ENCODE results near the gene PHOX2A. TPM values are rescaled to one million over a fixed set of nuclear protein-coding genes. Genes with fewer than 3 reads are reported as not detected.

The PHOX2A gene
- total and polyA plus RNA-seq, 2 donors = 0.90 to 1.1 TPM

DNA sequence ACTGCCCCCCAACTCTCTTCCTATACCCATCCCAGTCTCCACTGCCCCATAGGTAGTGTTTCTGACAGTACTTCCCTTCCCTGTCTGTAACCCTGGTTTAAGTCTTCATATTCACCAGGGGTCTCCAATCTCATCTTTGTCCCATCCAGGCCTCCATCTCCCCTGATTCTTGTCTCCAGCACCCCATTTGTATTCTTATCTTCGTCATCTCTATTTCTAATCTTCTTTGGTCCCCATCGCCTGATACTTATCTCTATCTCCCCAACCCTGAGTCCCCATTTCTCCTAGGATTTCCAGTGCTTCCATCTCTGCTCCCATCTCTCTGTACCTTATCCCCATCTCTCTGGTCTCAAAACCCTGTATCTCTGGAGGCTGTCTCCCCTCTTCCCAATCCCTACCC lies 1.8 kb downstream of the PHOX2A start:
- Histone ChIP-seq H3K27ac (ENCODE audit: low read depth) (no peak overlapping the region), H3K36me3 (ENCODE audit: insufficient read depth) (peaks cover under 1% of the 10 kb centered on the region), H3K4me1 (ENCODE audit: insufficient read depth) (peaks cover 2% of the 10 kb centered on the region), H3K4me3 (ENCODE audit: low read depth, low read length) (no peak overlapping the region)
- DNase-seq (ENCODE audit: extremely low spot score) = no peak
- 96% methylated on average over 2 of the region's 2 CpGs for WGBS

DNA sequence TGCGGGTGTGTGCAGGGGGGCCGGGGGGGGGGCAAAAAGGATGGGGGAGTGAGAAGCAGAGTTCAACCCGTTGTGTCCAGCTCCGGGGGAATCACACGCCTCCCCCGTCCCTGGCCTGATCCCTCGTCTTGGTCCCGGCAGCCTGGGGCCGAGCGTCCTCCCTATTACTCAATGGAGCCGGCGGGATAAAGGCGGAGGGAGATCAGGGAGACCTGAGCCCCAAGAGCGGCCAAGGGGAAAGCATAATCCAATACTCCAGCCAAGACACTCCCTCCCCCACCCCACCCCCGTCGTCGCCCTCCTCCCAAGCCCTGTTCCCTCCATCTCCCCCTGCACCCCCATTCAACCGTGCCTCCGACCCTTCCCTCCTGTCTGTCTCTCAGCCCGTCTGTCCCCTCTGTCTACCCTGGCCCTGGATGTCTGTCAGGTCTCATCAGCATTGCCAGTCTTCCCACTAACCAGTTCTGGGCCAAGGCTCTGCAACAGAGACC lies 2.6 kb downstream of the PHOX2A start:
- Histone ChIP-seq H3K4me1 (ENCODE audit: insufficient read depth) (peaks cover 2% of the 10 kb centered on the region), H3K4me3 (ENCODE audit: low read depth, low read length) (no peak overlapping the region), H3K36me3 (ENCODE audit: insufficient read depth) (peaks cover 2% of the 10 kb centered on the region), H3K27ac (ENCODE audit: low read depth) (no peak overlapping the region)
- no peak for DNase-seq (ENCODE audit: extremely low spot score)
- WGBS = 34% methylated on average over 20 of the region's 20 CpGs

GRCh38 chr11:72240461-72241290 lies 3.3 kb downstream of the PHOX2A start:
- WGBS = 32% methylated on average over 44 of the region's 44 CpGs
- Histone ChIP-seq H3K4me3 (ENCODE audit: low read depth, low read length) (no peak overlapping the region), H3K27ac (ENCODE audit: low read depth) (no peak overlapping the region), H3K36me3 (ENCODE audit: insufficient read depth) (peaks cover 2% of the 10 kb centered on the region), H3K4me1 (ENCODE audit: insufficient read depth) (peaks cover 2% of the 10 kb centered on the region)
- no peak for DNase-seq (ENCODE audit: extremely low spot score)

GRCh38 chr11:72239849-72240460 lies 4.0 kb downstream of the PHOX2A start:
- 1% methylated on average over 69 of the region's 69 CpGs for WGBS
- Histone ChIP-seq H3K4me3 (ENCODE audit: low read depth, low read length) (peak overlapping the region; percentile 34), H3K36me3 (ENCODE audit: insufficient read depth) (peaks cover 2% of the 10 kb centered on the region), H3K4me1 (ENCODE audit: insufficient read depth) (peaks cover 2% of the 10 kb centered on the region), H3K27ac (ENCODE audit: low read depth) (no peak overlapping the region)
- no peak for DNase-seq (ENCODE audit: extremely low spot score)

GRCh38 chr11:72239313-72239848 lies 4.6 kb downstream of the PHOX2A start:
- Histone ChIP-seq H3K27ac (ENCODE audit: low read depth) (no peak overlapping the region), H3K4me3 (ENCODE audit: low read depth, low read length) (peak overlapping the region; percentile 34), H3K36me3 (ENCODE audit: insufficient read depth) (peaks cover 2% of the 10 kb centered on the region), H3K4me1 (ENCODE audit: insufficient read depth) (peaks cover 2% of the 10 kb centered on the region)
- WGBS = 10% methylated on average over 25 of the region's 25 CpGs
- no peak for DNase-seq (ENCODE audit: extremely low spot score)

- Histone ChIP-seq H3K4me3 (ENCODE audit: low read depth, low read length) (no peak overlapping the region), H3K27ac (ENCODE audit: low read depth) (no peak overlapping the region), H3K36me3 (ENCODE audit: insufficient read depth) (peaks cover 5% of the 10 kb centered on the region), H3K4me1 (ENCODE audit: insufficient read depth) (peaks cover 2% of the 10 kb centered on the region)
- 67% methylated on average over 28 of the region's 28 CpGs for WGBS
- no peak for DNase-seq (ENCODE audit: extremely low spot score)
Measured at GRCh38 chr11:72238492-72239312, 5.3 kb downstream of the PHOX2A start.

GRCh38 chr11:72238040-72238450 lies 5.9 kb downstream of the PHOX2A start:
- Histone ChIP-seq H3K27ac (ENCODE audit: low read depth) (no peak overlapping the region), H3K36me3 (ENCODE audit: insufficient read depth) (peaks cover 5% of the 10 kb centered on the region), H3K4me1 (ENCODE audit: insufficient read depth) (peaks cover 2% of the 10 kb centered on the region), H3K4me3 (ENCODE audit: low read depth, low read length) (no peak overlapping the region)
- WGBS = 37% methylated on average over 16 of the region's 16 CpGs
- no peak for DNase-seq (ENCODE audit: extremely low spot score)

GRCh38 chr11:72237112-72237931 lies 6.7 kb downstream of the PHOX2A start:
- Histone ChIP-seq H3K4me3 (ENCODE audit: low read depth, low read length) (no peak overlapping the region), H3K4me1 (ENCODE audit: insufficient read depth) (peaks cover 2% of the 10 kb centered on the region), H3K36me3 (ENCODE audit: insufficient read depth) (peaks cover 5% of the 10 kb centered on the region), H3K27ac (ENCODE audit: low read depth) (no peak overlapping the region)
- WGBS = 73% methylated on average over 22 of the region's 22 CpGs
- DNase-seq (ENCODE audit: extremely low spot score) = no peak

GRCh38 chr11:72236774-72237111 lies 7.2 kb downstream of the PHOX2A start:
- 79% methylated on average over 2 of the region's 2 CpGs for WGBS
- no peak overlapping the region for H3K4me3 ChIP-seq (ENCODE audit: low read depth, low read length)
- H3K27ac ChIP-seq (ENCODE audit: low read depth) = no peak overlapping the region
- peaks cover 2% of the 10 kb centered on the region for H3K4me1 ChIP-seq (ENCODE audit: insufficient read depth)
- no peak for DNase-seq (ENCODE audit: extremely low spot score)
- H3K36me3 ChIP-seq (ENCODE audit: insufficient read depth) = peaks cover 6% of the 10 kb centered on the region

DNA sequence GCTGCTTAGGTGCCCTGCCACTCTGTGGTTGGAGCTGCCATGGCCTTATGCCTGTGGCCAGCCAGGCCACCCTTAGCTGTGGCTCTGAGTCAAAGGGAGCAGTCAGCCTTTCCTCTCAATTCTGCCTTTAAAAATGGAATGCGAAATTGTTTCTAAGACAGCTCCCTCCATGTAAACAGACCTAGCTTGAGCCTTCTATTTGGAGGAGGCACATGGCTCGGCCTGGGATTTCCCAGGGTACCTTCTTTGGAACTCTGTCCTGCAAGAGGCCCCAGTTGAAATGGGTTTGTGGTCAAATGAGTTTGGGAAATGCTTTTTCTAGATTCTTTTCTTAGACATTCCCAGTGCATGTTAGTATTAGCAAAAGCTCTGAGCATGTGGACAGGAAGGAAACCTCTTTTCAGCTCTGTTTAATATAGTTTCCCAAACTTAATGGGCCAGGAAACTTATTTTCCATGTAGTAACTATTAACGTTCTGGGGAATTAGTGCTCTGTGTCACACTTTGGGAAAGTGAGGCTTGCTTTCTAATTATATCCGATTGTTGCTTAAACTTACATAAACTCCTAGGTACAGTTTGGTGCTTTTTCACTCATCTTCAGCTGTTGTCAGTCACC lies 7.8 kb downstream of the PHOX2A start:
- 52% methylated on average over 4 of the region's 4 CpGs for WGBS
- peaks cover 2% of the 10 kb centered on the region for H3K4me1 ChIP-seq (ENCODE audit: insufficient read depth)
- H3K27ac ChIP-seq (ENCODE audit: low read depth) = no peak overlapping the region
- no peak for DNase-seq (ENCODE audit: extremely low spot score)
- no peak overlapping the region for H3K4me3 ChIP-seq (ENCODE audit: low read depth, low read length)
- peaks cover 7% of the 10 kb centered on the region for H3K36me3 ChIP-seq (ENCODE audit: insufficient read depth)

- Histone ChIP-seq H3K4me3 (ENCODE audit: low read depth, low read length) (no peak overlapping the region), H3K27ac (ENCODE audit: low read depth) (no peak overlapping the region), H3K4me1 (ENCODE audit: insufficient read depth) (no peaks in the 10 kb centered on the region), H3K36me3 (ENCODE audit: insufficient read depth) (peaks cover 7% of the 10 kb centered on the region)
- WGBS = 89% methylated on average over 17 of the region's 17 CpGs
- no peak for DNase-seq (ENCODE audit: extremely low spot score)
Measured at GRCh38 chr11:72235351-72236057, 8.5 kb downstream of the PHOX2A start.

GRCh38 chr11:72234920-72235319 lies 9.1 kb downstream of the PHOX2A start:
- no peaks in the 10 kb centered on the region for H3K4me1 ChIP-seq (ENCODE audit: insufficient read depth)
- no peak overlapping the region for H3K27ac ChIP-seq (ENCODE audit: low read depth)
- no peak overlapping the region for H3K4me3 ChIP-seq (ENCODE audit: low read depth, low read length)
- peaks cover 7% of the 10 kb centered on the region for H3K36me3 ChIP-seq (ENCODE audit: insufficient read depth)
- no peak for DNase-seq (ENCODE audit: extremely low spot score)
- WGBS = 92% methylated on average over 4 of the region's 4 CpGs
